ENCODE measurements around the gene MAP1LC3C.

The MAP1LC3C gene

DNA sequence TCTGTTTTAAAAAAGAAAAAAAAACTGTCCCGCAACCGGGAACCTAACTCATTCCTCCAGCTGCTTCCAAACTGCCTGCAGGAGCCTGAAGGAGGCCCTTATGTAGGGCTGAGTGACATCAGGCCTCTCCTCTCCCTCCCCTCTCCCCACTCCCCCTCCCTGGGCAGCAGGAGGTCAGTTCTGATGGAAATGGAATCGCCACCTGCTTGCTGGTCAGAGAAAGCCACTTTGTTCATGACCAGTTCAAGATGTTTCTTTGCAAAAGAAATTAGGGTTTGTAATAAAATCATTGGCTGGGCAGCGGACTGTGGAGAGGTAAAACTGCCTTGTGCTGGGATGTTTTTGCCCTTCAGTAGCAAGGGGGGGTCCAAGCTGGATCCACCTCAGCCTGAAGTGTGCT lies at the start of gene MAP1LC3C:
Gene MAP1LC3C (minus strand): TSS at position 73 of the 400 bp plus-strand sequence. CDS start 90 bp downstream, outside the sequence.
- no peak for DNase-seq

DNA sequence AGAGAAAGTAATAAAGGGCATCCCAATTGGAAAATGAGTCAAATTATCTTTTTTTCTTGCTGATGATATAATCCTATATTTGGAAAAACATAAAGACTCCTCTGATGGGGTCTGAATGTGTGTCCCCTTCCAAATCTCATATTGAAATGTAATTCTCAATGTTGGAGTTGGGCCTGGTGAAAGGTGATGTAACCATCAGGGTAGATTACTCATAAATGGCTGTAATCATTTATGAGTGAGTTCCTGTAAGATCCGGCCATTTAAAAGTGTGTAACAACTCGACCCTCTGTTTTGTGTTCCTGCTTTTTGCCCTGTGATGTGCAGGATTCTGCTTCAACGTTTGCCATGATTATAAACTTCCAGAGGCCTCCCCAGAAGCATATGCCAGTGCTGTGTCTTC lies 44.3 kb upstream of the MAP1LC3C start:
- DNase-seq: no peak

DNA sequence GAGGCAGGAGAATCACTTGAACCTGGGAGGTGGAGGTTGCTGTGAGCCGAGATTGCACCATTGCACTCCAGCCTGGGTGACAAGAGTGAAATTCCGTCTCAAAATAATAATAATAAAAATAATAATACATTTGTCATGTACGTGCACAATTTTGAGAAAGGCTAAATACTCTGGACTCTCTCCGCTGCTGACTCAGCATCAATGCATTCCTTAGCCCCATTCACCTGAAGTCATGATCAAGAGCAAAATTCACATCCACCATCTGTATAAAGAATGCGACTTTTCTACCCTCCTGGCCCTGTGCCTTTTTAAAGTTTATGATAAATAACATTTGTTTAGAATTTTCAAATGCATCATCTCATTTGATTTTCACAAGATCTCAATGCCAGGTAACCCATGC lies 35.5 kb upstream of the MAP1LC3C start:
- DNase-seq: no peak

DNA sequence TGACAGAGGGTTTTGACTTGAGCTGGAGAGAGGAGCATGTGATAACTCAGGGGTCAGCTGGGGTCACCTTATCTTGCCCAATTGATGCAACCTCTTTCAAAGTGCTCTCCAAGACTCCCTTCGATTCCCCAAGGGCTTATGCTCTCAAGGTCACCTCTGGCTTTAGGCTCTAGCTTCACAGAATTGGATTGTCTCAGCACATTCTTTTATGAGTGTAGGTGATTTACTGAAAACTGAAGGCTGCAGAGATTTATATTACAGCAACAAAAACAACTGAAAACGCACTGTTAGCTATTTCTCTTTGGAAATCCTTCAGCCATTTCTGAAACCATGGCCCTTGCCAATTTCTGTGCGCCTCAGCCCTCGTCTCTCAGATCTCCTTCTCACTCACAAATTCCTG lies 34.5 kb upstream of the MAP1LC3C start:
- DNase-seq: no peak

DNA sequence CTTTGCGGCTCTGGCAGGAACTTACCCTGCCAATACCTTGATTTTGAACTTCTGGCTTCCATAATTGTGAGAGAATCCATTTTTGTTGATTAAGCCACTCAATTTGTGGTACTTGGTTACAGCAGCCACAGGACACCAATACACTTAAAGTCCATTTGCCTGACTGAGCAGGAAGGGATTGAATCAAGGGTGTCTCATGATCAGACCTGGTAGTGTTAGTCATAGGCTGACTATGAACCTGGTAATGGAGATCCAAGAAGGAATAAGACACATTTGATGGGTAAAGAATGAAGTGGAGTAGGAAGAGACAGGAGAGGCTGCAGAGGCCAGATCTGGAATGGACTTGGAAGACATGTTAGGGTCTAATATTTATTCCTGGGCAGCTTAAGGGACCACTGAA lies 31.2 kb upstream of the MAP1LC3C start:
- DNase-seq: no peak

DNA sequence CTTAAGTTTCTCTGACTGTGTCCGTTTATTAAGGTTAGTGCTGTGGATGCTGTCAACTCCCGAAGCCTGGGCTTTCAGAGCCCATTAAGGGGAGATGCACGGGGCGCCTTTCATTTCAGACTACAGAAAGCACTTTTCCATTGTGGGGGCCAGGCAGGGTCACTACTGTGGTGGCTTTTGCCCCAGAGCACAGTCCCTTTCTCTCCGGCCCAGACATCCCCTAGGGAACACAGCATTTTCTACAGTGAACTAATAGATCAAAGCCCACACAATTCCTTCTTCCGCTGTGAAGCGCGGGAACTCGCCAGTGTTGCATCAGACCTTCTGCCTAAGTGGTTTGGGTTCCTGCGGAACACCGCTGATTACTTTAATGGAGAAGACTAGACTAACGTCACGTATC lies 26.8 kb upstream of the MAP1LC3C start:
- no peak for DNase-seq

DNA sequence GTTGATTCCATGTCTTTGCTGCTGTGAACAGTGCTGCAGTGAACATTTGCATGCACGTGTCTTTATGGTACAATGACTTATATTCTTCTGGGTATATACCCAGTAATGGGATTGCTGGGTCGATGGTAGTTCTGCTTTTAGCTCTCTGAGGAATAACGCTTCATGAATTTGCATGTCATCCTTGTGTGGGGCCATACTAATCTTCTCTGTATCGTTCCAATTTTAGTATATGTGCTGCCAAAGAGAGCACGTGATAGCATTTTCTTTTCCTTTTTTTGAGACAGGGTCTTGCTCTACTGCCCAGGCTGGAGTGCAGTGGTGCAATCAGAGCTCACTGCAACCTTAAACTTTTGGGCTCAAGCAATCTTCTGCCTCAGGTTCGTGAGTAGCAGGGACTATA lies 24.9 kb upstream of the MAP1LC3C start:
- no peak for DNase-seq

DNA sequence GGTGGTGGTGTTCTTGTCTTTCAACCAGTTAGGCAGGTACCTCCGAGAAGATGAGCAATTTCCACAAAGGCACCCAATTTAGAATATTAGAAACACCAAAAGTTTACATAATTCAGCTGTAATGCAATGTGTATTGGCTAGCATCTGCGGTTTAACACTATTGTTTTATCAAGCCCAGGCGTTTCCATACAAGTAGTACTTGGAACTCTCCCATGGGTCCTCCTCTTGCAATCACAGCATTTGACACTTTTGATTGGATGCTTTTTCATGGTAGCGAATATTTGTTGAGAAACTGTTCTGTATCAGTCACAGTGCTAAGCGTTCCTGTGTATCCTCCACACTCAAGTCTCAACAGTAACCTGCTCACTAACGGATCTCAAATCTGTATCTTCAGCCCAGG lies 20.1 kb upstream of the MAP1LC3C start:
- DNase-seq: no peak

DNA sequence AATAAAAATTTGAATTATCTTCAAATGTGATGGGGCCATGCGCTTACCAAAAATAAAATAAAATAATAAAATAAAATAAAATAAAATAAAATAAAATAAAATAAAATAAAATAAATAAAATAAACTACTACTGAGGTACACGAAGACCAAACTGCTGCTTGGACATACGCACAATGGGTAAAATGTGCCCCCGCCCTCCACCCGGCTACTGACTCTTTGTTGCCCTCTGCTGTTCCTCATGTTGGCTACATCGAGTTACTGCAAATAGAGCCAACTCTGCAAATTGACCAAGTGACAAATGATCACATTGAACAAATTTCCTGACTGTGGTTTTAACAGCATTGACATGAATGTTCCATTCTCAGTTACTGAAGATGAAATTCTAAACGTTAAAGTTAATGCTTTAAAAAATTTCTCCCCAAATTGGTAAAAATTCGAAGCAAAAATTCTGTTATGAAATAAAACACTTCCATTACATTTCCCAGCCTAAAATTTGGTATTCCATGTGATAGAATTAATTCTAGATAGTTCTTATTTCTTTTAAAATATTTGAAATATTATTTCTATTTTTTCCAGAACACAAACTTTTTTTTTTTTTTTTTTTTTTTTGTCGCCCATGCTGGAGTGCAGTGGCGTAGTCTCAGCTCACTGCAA lies 18.8 kb upstream of the MAP1LC3C start:
- peak; percentile 79 for DNase-seq

DNA sequence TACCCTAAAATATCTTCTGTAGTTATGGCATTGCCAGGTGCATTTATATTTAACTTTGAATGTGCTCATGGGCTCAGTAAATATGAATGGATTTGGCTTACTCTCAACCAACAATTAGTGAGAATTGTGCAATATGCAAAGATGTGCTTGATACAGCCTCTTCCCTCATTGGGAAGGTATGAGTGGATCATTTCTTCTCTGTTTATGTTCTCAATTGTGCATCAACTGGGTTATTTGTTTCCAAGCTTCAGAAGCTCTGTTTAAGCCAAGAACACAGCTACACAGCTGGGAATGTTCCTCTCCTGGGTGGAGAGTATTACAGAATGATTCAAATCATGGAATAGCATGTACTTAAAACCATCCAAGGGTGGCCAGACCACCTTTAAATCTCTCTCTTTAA lies 17.6 kb upstream of the MAP1LC3C start:
- no peak for DNase-seq

DNA sequence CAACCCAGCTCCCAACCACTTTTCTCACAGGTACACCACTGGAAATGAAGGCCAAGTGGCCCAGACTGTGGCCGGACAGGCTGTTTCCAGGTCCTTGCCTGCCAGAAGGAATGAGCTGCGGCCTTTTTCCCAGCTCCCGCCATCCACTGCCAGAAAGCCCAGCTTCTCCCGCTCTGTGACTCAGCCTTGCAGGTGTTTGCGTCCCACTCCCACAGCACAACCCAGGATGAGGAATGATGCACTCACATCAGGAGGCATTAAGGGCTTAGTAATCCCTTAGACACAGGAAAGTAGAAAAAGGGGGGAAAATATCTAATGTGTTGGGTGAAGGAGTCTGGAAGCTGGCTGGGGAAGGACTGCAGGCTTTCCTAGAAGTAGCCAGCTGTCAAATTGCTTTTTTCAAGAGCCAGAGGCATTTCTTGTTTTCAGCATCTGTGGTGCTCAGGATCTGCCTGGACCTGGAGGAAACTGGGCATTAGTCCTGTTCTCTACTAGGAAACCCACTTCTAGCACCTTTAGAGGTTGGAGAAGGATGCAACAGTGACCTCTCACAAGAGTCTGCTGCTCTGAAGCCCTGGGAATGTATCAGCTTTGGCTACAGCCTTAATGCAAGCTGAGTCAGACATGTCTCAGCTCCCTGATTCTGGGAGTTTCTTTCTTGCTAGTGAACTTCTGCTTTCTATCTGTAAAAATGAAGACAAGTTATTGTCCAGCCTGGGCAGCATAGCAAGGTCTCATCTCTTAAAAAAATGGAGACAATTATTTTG lies 13.2 kb upstream of the MAP1LC3C start:
- DNase-seq: no peak

DNA sequence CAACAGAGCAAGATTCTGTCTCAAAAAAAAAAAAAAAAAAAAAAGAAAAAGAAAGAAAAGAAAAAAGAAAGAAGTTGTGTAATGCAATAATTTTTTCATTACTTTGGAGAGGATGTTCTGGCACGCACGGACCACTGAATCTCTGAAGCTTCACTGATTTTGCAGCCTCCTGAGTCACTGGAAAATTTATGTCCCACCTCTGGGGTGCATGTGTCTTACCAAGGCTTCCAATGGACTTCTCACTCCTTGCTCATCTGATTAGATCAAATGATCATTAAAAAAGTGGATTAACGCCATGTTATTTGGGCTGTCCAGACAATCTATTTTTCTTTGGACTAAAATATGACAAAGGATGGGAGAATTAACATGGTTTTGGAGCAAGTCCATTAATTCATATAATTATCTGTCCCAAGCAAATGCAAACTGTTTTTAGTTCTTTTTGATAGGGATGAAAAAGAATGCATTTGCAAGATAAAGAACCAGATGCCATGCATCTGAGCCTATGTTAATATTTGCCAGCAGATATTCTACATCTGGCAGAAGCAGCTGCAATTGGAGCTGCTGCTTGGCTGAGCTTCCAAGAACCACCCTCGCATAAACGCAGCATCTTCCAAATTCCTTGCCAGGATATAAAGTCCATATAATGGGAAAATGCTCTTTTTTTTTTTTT lies 10.1 kb upstream of the MAP1LC3C start:
- no peak for DNase-seq

DNA sequence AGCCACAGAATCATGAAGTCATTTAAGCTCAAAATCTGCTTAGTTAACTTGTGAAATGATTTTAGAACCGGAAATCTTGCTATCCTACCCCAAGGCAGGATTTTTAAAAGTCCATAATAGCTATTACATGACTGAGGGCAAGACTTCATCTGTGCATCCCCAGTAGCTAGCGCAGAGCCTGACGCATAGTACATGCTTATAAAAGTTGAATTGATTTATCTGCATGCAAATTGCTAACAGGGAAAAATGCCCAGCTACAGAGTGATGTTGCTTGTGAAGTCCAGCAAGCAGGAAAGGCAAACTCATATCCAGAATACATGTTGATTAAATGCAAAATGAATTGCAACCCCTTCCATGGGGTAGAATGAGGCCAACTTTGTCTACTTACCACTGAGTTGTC lies 8.1 kb upstream of the MAP1LC3C start:
- no peak for DNase-seq

DNA sequence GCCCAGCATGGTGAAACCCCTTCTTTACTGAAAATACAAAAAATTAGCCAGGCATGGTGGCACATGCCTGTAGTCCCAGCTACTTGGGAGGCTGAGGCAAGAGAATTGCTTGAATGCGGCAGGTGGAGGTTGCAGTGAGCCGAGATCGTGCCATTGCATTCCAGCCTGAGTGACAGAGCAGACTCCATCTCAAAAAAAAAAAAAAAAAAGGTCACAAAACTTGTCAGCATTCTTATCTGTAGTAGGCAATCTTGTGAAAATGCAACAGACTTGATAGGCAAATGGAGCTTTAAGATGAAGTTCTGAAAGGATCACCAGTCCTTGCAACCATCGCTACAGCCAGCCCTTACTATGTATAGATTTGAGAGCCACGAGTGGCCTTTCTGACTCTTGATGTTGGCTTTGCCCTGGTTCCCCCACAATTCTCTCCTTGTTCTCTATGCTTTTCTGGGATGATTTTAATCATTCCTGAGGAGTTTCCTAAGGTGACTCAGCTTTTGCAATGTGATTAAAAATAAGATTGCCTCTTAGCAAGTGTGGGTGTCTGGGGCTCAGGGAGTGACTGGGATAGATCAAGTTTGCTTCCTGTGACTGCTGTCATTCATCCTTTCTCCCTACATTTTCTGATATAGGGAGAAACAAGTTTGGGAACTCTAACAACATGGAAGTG lies 7.1 kb upstream of the MAP1LC3C start:
- DNase-seq: no peak

DNA sequence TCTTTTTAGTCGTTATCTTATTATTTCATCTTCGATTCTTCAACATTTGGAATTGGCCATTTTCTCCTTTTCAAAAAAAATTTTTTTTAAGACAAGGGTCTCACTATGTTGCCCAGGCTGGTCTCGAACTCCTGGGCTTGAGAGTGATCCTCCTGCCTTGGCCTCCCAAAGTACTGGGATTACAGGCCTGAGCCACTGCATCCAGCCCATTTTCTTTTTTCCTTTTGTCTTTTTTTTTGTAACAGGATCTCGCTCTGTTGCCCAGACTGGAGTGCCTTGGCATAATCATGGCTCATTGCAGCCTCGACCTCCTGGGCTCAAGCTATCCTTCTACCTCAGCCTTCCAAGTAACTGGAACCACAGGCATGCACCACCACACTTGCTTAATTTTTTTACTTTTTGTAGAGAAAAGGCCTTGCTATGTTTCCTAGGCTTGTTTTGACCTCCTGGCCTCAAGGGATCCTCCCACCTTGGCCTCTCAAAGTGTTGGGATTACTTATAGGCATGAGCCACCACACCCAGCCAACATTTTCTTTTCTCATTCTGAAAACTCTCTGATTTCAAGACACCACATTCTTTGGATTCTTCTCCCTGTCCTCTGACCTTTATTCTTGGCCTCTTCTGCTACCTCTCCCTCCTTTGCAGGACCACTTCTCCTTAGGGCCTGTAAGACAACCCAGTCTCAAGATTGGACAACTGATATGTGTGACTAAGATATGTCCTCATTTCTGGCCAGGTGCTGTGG lies 6.0 kb upstream of the MAP1LC3C start:
- no peak for DNase-seq

DNA sequence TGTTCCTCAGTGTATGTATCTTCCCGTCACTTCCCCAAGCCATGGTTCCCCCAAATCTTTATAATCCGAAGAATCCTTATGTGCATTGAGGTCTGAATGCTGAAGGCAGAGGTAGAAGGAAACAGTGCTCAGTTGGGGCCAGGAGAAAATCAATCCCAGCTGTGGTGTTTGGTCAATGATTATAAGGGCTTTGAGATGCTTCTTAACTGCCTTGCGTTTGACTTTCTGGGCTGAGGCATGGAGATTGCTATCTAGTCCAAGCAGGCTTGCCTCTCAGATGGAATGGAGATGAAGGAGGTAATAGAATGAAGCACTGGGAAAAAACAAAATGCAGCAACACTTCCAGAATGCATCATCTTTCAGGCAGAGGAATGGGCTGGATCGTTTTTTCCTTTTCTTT lies 3.6 kb upstream of the MAP1LC3C start:
- no peak for DNase-seq

DNA sequence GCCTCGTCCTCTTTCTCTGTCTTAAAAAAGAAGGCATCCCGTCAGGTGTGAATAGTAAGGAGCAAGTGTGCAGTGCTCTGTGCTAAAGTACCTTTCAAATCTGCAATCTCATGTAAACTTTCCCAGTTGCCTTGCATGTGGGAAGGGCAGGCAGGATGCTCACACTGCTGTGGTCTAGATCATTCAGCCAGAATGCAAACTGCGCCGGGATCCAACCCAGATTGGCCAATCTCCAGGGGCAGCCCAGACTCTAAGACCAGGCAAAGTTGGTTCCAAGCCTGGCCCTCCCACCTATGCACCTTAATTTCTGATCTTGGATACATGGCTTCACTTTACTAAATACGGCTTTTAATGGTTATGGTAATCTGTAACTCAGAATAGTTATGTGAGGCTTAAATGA lies 3.2 kb upstream of the MAP1LC3C start:
- no peak for DNase-seq

DNA sequence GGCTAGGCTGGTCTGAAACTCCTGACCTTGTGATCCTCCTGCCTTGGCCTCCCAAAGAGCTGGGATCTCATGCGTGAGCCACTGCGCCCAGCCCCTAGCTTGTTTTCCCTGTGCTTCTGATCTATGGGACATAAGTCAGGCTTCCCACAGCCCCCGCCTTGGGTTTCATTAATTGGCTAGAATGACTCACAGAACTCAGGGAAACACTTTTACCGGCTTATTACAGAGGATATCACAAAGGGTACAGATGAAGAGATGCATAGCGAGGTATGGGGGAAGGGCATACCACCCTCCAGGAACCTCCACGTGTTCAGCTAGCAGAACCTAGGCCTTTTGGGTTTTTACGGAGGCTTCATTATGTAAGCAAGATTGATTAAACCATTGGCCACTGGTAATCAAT lies 1.5 kb upstream of the MAP1LC3C start:
- no peak for DNase-seq

DNA sequence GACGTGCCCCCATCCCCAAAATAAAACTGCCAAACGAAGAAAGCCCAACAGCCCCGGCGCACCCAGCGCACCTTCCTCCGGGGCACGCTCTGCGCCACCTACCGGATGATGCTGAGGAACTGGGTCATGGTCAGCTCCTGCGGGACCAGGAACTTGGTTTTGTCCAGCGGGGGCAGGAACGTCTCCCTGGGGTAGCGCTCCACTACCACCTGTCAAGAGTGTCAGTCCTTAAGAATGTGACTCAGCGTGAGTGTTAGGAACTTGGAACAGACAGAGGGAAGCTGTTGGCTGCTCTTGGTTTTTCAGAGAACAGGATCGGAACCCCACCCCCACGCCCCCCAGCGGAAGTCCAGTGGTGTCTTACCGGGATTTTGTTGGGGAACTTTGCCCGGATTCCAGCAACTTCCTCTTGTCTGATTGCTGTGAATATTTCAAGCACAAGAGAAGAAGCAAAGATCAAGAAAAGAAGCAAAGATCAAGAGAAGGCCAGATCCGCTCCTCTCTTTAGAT lies 431 bp downstream of the MAP1LC3C start:
- no peak for DNase-seq

DNA sequence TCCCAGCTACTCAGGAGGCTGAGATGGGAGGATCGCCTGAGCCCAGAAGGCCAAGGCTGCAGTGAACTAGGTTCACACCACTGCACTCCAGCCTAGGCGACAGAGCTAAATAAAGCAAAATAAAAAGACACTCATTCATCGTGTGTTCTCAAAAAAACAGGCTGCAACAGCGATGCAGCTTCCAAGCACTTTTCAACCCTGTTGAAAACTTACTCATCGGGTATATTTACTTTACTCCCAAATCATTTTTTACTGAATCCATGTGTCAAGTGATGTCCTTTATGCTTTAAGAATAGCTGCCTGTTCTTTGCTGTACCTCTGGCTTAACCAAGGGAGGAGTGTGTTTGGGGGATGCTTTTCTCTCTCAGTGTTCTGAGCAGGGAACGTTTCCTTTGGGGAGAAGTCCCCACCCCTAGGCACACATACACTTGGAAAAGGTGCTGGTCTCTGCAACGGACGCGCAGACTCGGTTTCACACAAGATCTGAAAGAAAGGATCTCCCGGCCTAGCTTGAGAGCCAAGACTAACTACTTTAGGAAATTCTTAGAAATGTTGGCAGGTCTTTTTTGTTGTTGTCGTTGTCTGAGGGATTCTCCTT lies 1.4 kb downstream of the MAP1LC3C start:
- no peak for DNase-seq

DNA sequence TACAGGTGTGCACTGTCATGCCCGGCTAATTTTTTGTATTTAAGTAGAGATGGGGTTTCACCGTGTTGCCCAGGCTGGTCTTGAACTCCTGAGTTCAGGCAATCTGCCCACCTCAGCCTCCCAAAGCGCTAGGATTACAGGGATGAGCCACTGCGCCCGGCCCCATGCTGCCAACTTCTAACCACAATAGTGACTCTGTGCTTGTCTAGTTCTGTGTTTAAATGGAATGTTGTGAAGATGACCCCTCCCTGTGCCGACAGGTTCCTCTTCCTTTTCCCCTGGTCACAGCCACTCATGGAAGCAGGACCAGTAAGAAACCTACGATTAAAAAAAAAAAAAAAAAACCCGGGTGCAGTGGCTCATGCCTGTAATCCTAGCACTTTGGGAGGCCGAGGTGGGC lies 4.7 kb downstream of the MAP1LC3C start:
- no peak for DNase-seq

DNA sequence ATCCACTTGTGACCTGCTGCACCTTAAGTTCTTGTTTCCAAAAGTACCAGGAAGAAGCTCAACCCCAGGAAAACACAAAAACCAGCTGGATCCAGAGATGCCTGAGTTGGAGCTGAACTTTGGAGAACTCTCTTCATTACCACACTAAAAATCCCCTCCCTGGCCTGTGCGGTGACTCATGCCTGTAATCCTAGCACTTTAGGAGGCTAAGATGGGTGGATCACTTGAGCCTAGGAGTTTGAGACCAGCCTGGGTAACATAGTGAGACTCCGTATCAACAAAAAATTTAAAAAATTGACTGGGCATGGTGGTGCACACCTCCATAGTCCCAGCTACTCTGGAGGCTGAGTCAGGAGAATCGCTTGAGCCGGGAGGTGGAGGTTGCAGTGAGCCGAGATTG lies 6.2 kb downstream of the MAP1LC3C start:
- no peak for DNase-seq

Measured in NCI-H1092 treated with DMSO at 0.1 percent for 48 hours (cell line).